ENCODE measurements around the gene SLC38A2.

GRCh38 chr12:46395388-46395787, 22.8 kb upstream of the SLC38A2 start:
- no peak for TF ChIP-seq ZNF354C (tag by site-specific recombination; IDR thresholded peaks at IDR 0.05; ENCODE audit: borderline replicate concordance, low read depth)
- TF ChIP-seq ZNF274 (IDR thresholded peaks at IDR 0.05; ENCODE audit: low read length): no peak
- no peak for TF ChIP-seq ZNF274 (tag by site-specific recombination; IDR thresholded peaks at IDR 0.05; ENCODE audit: borderline replicate concordance)
- TF ChIP-seq ZNF140 (tag by site-specific recombination; IDR thresholded peaks at IDR 0.05): no peak
- no peak for TF ChIP-seq CTCF (tag by site-specific recombination; IDR thresholded peaks at IDR 0.05)
- no peak for TF ChIP-seq HOXC10 (CRISPR knock-in tag; IDR thresholded peaks at IDR 0.05)
- TF ChIP-seq ZNF155 (tag by site-specific recombination; IDR thresholded peaks at IDR 0.05): no peak
